ENCODE data around the gene KIAA1958.

The KIAA1958 gene

GRCh38 chr9:112531666-112532282 is 45.1 kb downstream of the KIAA1958 start:
- DNase-seq = no peak

GRCh38 chr9:112532427-112532826 is 45.8 kb downstream of the KIAA1958 start:
- no peak for DNase-seq

GRCh38 chr9:112533660-112534059 is 47.0 kb downstream of the KIAA1958 start:
- DNase-seq = no peak

- DNase-seq = no peak
Measured at GRCh38 chr9:112535301-112535700, 48.7 kb downstream of the KIAA1958 start.

- no peak for DNase-seq
Measured at GRCh38 chr9:112535811-112536210, 49.2 kb downstream of the KIAA1958 start.

- no peak for DNase-seq
Measured at GRCh38 chr9:112537561-112537960, 50.9 kb downstream of the KIAA1958 start.

- no peak for DNase-seq
Measured at GRCh38 chr9:112540800-112541199, 54.2 kb downstream of the KIAA1958 start.

- DNase-seq = no peak
Measured at GRCh38 chr9:112541685-112542084, 55.1 kb downstream of the KIAA1958 start.

- no peak for DNase-seq
Measured at GRCh38 chr9:112542593-112543292, 56.1 kb downstream of the KIAA1958 start.

- no peak for DNase-seq
Measured at GRCh38 chr9:112544477-112544876, 57.9 kb downstream of the KIAA1958 start.

- DNase-seq = no peak
Measured at GRCh38 chr9:112545237-112545636, 58.6 kb downstream of the KIAA1958 start.

GRCh38 chr9:112546149-112547012 is 59.8 kb downstream of the KIAA1958 start:
- no peak for DNase-seq

GRCh38 chr9:112548051-112548440 is 61.4 kb downstream of the KIAA1958 start:
- DNase-seq = no peak

- no peak for DNase-seq
Measured at GRCh38 chr9:112548836-112549595, 62.4 kb downstream of the KIAA1958 start.

GRCh38 chr9:112550531-112550930 is 63.9 kb downstream of the KIAA1958 start:
- no peak for DNase-seq

GRCh38 chr9:112551641-112552040 is 65.0 kb downstream of the KIAA1958 start:
- no peak for DNase-seq

GRCh38 chr9:112552229-112553056 is 65.8 kb downstream of the KIAA1958 start:
- no peak for DNase-seq

- DNase-seq = no peak
Measured at GRCh38 chr9:112553256-112553826, 66.7 kb downstream of the KIAA1958 start.

- no peak for DNase-seq
Measured at GRCh38 chr9:112554516-112554915, 67.9 kb downstream of the KIAA1958 start.

- no peak for DNase-seq
Measured at GRCh38 chr9:112555101-112555643, 68.5 kb downstream of the KIAA1958 start.

GRCh38 chr9:112555844-112556482 is 69.3 kb downstream of the KIAA1958 start:
- no peak for DNase-seq
